ENCODE results near the gene ATP5PD.

The ATP5PD gene

GRCh38 chr17:75046407-75047289 lies at the start of gene ATP5PD, which contains the start of gene KCTD2:
TSS of gene ATP5PD (minus strand) at chr17:75046969. CDS start at chr17:75042650, 4,319 bp downstream.
TSS of gene KCTD2 (plus strand) at chr17:75047225. CDS start at chr17:75047251, 26 bp downstream.
- DNase-seq, result peak; percentile 96

GRCh38 chr17:75096082-75096625 lies 49.4 kb upstream of the ATP5PD start:
- DNase-seq, result no peak

- DNase-seq, result no peak
These were observed 48.2 kb upstream of the ATP5PD start for GRCh38 chr17:75094871-75095399.

GRCh38 chr17:75093548-75094158 lies 46.9 kb upstream of the ATP5PD start:
- DNase-seq, result no peak

GRCh38 chr17:75091855-75092327 lies 45.1 kb upstream of the ATP5PD start:
- DNase-seq, result no peak

GRCh38 chr17:75090871-75091854 lies 44.4 kb upstream of the ATP5PD start:
- no peak for DNase-seq

- no peak for DNase-seq
These were observed 42.0 kb upstream of the ATP5PD start for GRCh38 chr17:75088465-75089417.

GRCh38 chr17:75087558-75088453 lies 41.0 kb upstream of the ATP5PD start, which contains the start of gene SLC16A5:
TSS of gene SLC16A5 (plus strand) at chr17:75087954. CDS start at chr17:75093637, 5,683 bp downstream.
- DNase-seq, result peak; percentile 58

GRCh38 chr17:75087182-75087557 lies 40.4 kb upstream of the ATP5PD start:
- DNase-seq, result no peak

- DNase-seq, result no peak
These were observed 39.9 kb upstream of the ATP5PD start for GRCh38 chr17:75086496-75087181.

GRCh38 chr17:75084039-75084660 lies 37.4 kb upstream of the ATP5PD start:
- no peak for DNase-seq

GRCh38 chr17:75082683-75083082 lies 35.9 kb upstream of the ATP5PD start:
- no peak for DNase-seq

- no peak for DNase-seq
These were observed 35.1 kb upstream of the ATP5PD start for GRCh38 chr17:75081611-75082540.

GRCh38 chr17:75079023-75079373 lies 32.2 kb upstream of the ATP5PD start:
- DNase-seq, result no peak

GRCh38 chr17:75078284-75079022 lies 31.7 kb upstream of the ATP5PD start:
- DNase-seq, result no peak

GRCh38 chr17:75077496-75078283 lies 30.9 kb upstream of the ATP5PD start:
- peak; percentile 67 for DNase-seq

All from stimulated activated CD8-positive, alpha-beta memory T cell treated with anti-CD3 and anti-CD28 coated beads, Interleukin-4, amount 100 ng/mL, for 48 hours (primary cell).